ENCODE data around the gene EDN2.

DNA sequence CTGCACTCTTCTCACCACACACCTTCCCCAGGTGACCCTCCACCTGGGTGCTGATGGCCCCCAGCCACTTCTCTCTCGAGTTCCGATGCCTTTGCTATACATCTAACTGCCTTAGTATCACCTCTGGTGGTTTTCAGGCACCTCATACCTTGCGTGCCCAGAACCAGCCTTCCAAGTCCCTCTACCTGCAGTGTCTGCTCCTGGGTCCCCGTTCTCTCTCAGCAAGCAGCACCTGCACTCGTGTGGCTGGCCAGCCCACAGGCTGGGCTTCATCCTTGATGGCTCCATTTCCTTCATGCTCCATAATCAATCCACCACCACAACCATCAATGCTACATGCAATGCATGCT lies 49.2 kb upstream of the EDN2 start:
- TF ChIP-seq CTCF (IDR thresholded peaks at IDR 0.05), result no peak
- no peak for TF ChIP-seq POLR2A (IDR thresholded peaks at IDR 0.05)

Measured in lower leg skin (tissue), 3 donors.